ENCODE results near the gene GIT1.

GIT1 gene

GRCh38 chr17:29620271-29620670 is 30.8 kb upstream of the GIT1 start:
- DNase-seq = no peak
- no peak overlapping the region for H3K4me3 Mint-ChIP-seq
- no peaks in the 10 kb centered on the region for H3K27me3 Mint-ChIP-seq
- no peak overlapping the region for H3K27ac Mint-ChIP-seq
- ATAC-seq = no peak
- no peaks in the 10 kb centered on the region for H3K9me3 Mint-ChIP-seq
- H3K36me3 Mint-ChIP-seq (ENCODE audit: low read depth) = no peaks in the 10 kb centered on the region
- peaks cover 62% of the 10 kb centered on the region for H3K4me1 Mint-ChIP-seq

- Mint-ChIP-seq H3K27me3 (no peaks in the 10 kb centered on the region), H3K4me3 (no peak overlapping the region), H3K36me3 (ENCODE audit: low read depth) (no peaks in the 10 kb centered on the region), H3K9me3 (no peaks in the 10 kb centered on the region), H3K27ac (no peak overlapping the region), H3K4me1 (peaks cover 62% of the 10 kb centered on the region)
- no peak for ATAC-seq
- DNase-seq = no peak
Observed at GRCh38 chr17:29619251-29619650, 29.8 kb upstream of the GIT1 start.

GRCh38 chr17:29618272-29619065 is 29.0 kb upstream of the GIT1 start:
- Mint-ChIP-seq H3K9me3 (no peaks in the 10 kb centered on the region), H3K4me3 (peak overlapping the region; percentile 14), H3K27me3 (no peaks in the 10 kb centered on the region), H3K4me1 (peaks cover 61% of the 10 kb centered on the region), H3K27ac (no peak overlapping the region), H3K36me3 (ENCODE audit: low read depth) (no peaks in the 10 kb centered on the region)
- DNase-seq (no peak), ATAC-seq (no peak)

DNA sequence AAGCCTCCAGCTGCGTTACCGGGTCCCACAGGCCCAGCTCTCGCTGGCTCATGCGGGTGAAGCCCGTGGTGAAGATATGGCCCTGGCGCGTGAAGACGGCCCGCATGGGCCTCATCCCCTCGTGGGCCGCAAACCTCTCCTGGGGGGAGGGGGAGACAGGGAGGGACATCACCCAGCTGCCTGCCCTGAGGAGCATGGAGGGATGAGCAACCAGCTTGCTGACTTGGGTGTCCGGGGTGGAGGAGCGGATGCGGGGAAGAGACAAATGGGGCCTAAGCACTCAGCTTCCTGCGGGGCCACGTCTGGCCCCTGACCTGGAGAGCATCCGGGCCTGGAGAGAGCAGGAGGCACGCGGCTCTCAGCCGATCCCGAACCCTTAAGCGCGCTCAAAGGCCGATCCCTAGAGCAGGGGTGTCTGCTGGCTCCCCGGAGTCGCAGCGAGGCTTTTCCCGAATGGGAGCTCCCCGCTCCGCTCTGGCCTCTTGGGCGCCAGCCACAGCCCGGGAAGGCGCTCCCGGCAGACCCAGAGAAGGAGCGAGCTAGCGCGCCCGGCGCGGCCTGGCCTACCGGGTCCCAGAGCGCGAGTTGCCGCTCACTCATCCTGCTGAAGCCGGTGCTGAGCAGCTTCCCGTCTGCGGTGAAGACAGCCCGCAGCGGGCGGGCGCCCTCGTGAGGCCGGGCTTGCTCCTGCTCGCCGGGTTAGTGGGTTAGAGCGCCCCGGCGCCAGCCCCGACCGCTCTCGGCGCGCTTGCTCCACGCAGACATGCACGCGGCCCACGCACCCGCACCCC is 28.2 kb upstream of the GIT1 start:
- Mint-ChIP-seq H3K27ac (peak overlapping the region; percentile 83), H3K4me1 (peaks cover 55% of the 10 kb centered on the region), H3K4me3 (peak overlapping the region; percentile 80), H3K9me3 (no peaks in the 10 kb centered on the region), H3K36me3 (ENCODE audit: low read depth) (no peaks in the 10 kb centered on the region), H3K27me3 (no peaks in the 10 kb centered on the region)
- ATAC-seq = peak; percentile 45
- peak; percentile 89 for DNase-seq

DNA sequence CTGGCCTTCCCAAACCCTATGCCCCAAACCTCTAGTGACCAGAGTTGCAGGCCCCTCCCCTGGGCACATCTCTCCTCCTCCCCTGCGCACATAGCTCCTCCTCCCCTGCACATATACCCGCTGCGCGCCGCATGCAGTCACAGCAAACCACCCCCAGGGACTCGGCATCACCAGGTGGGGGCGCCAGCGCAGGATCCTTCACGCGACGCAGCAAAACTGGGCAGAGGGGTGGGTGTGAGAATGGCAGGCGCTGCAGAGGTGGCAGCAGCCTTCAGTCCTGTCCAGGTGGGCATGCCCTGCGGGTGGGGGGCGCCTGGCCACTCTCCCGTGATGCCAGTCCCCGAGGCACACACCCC is 27.7 kb upstream of the GIT1 start:
- Mint-ChIP-seq H3K4me1 (peaks cover 53% of the 10 kb centered on the region), H3K36me3 (ENCODE audit: low read depth) (no peaks in the 10 kb centered on the region), H3K4me3 (peak overlapping the region; percentile 80), H3K27ac (peak overlapping the region; percentile 83), H3K27me3 (no peaks in the 10 kb centered on the region), H3K9me3 (no peaks in the 10 kb centered on the region)
- DNase-seq (peak; percentile 95), ATAC-seq (peak; percentile 67)

DNA sequence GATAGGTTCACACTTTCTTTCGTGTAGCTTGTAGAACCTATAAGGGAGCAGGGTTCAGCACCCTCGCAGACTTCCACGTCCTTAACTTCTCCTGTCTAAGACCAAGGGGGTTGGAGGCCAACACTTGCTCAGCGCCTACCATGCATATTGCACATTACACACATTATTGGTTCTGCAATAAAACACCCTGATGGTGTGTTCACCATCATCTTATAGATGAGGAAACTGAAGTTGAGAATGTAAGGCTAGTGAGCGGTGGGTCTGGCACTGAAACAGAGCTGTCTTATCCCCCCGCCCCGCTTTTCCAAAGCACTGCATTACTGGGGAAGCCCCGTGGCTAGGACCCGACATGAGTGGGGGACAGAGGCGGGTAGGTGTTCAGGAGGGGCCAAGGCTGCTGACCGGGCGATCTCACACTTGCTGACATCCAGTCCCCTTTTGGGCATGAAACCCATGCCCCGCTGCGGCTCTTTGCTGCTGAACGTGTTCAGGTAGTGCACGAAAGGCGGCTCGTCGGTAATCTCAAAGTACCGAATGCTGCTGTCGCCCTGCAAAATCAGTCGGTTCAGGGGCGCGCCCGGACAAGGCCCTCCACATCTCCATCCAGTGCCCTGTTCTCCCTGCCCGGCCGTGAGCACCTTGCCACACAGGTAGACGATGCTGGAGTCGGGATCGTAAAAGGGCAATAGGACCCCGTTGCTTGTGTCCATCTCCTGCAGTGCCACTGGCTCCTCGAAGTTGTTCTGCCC is 27.0 kb upstream of the GIT1 start:
- Mint-ChIP-seq H3K4me3 (peak overlapping the region; percentile 80), H3K9me3 (no peaks in the 10 kb centered on the region), H3K36me3 (ENCODE audit: low read depth) (no peaks in the 10 kb centered on the region), H3K4me1 (peaks cover 49% of the 10 kb centered on the region), H3K27me3 (no peaks in the 10 kb centered on the region), H3K27ac (peak overlapping the region; percentile 83)
- ATAC-seq (no peak), DNase-seq (no peak)

DNA sequence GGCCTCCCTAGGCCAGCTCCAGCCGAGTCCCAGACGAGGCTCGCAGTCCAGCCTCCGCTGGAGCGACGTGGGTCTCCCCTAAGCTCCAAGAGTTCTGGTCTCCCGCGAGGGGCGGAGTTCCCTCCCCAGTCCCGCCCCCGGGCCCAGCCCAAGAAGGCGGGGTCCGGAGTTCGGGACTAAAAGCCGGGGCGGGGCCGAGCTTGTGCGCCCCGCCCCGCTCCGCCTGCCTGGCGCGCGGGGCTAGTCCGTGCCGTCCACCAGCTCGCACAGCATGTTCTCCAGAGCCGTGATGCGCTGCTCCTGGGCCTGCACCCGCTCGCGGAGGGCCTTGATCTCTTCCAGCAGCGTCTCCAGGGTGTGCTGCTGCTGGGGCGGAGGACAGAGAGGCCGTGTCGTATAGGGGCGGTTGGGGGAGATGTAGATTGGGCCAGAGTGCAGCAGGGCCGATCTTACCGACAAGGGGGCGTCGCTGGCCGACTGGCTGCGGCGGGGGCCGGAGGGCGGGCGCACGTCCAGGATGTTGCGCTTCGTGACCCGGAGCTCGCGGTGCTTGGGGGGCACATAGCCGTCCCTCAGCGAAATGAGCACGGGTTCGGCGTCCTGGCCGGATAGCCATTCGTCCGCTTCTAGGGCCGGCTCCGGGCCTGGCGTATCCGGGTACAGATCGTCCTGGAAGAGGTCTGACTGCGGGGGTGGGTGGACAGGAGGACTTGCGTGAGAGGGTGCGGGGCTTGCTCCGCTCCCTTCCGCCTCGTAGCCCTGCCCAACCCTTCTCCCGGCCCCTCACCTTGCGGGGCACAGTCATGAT is 26.2 kb upstream of the GIT1 start:
- ATAC-seq (peak; percentile 50), DNase-seq (peak; percentile 84)
- Mint-ChIP-seq H3K4me1 (peaks cover 45% of the 10 kb centered on the region), H3K36me3 (ENCODE audit: low read depth) (no peaks in the 10 kb centered on the region), H3K4me3 (peak overlapping the region; percentile 80), H3K27ac (peak overlapping the region; percentile 68), H3K9me3 (no peaks in the 10 kb centered on the region), H3K27me3 (no peaks in the 10 kb centered on the region)

DNA sequence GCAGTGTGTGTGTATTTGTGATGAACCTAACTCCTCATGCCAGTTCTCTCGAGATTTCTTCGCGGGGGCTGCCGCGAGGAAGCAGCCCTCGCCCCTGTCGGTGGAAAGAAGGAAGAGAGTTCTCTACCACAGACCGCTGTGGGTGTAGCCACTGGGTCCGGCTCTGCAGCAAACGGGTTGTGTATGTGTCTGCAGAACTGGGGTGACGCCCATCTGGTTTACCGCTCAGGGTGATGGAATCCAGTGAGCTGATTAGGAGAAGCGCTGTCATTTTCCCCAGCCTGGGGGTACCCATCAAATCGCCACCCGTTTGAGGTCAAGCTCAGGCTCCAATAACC is 25.6 kb upstream of the GIT1 start:
- H3K9me3 Mint-ChIP-seq = no peaks in the 10 kb centered on the region
- H3K4me3 Mint-ChIP-seq = peak overlapping the region; percentile 80
- no peaks in the 10 kb centered on the region for H3K36me3 Mint-ChIP-seq (ENCODE audit: low read depth)
- peak overlapping the region; percentile 68 for H3K27ac Mint-ChIP-seq
- H3K27me3 Mint-ChIP-seq = no peaks in the 10 kb centered on the region
- H3K4me1 Mint-ChIP-seq = peaks cover 43% of the 10 kb centered on the region
- DNase-seq (peak; percentile 67), ATAC-seq (peak; percentile 33)

DNA sequence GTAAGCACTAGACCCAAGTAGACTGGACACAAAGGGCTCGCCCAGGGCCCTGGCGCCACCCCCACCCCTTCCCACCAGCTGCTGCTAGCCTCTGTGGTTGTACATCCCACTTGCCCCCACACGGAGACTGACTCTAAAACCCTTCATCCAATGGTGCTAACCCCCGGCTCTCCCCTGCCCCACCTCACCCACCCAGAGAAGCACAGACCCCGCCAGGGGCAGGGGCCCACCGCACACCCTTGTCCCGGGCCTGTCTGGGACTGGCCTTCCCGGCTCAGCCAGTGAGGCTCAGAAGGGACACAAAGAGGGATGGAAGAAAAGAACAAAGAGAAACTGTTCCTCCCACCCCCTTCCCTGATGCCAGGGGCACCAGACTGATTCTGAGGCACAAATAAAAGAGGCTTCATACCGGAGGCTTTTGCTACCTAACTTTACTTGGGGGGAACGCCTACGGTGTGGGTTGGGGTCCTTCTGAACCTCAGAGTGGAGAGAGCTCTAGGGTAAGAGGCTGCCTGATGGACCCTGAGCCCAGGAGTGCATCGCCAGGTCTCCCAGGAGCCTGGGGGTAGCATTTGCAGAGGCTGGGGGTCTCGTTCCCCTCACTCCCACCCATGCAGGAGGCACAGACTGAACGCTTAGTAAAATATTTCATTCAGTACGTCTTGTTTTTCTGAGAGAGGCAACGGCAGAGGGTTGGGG is 25.1 kb upstream of the GIT1 start:
- ATAC-seq = no peak
- H3K27me3 Mint-ChIP-seq = no peaks in the 10 kb centered on the region

DNA sequence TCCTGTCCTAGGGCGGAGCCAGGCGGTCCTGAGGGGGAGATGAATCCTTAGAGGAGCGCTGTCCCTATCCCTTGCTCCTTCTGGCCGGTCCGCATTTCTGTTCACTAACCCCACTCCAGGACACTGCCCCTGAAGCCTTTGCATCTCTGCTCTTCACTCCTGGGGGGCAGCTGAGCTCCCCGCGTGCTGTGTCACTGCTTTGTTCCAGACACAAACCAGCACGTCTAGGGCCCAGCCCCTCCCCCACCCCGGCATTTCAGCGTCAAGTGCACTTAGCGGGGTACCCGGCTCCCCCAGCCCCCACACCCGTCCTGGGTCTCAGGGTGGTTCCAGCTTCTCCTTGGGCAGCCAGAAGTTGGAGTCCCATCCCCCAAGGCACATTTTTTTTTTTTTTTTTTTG is 24.4 kb upstream of the GIT1 start:
- no peaks in the 10 kb centered on the region for H3K36me3 Mint-ChIP-seq (ENCODE audit: low read depth)
- no peak overlapping the region for H3K27ac Mint-ChIP-seq

More for the DNA sequence above, 25.1 kb upstream of the GIT1 start:
- no peaks in the 10 kb centered on the region for H3K9me3 Mint-ChIP-seq
- peak overlapping the region; percentile 80 for H3K4me3 Mint-ChIP-seq
- H3K36me3 Mint-ChIP-seq (ENCODE audit: low read depth) = no peaks in the 10 kb centered on the region
- peak overlapping the region; percentile 68 for H3K27ac Mint-ChIP-seq
- peaks cover 43% of the 10 kb centered on the region for H3K4me1 Mint-ChIP-seq
- no peak for DNase-seq

GRCh38 chr17:29613352-29613837 is 23.9 kb upstream of the GIT1 start:
- ATAC-seq (peak; percentile 48), DNase-seq (peak; percentile 99)
- Mint-ChIP-seq H3K4me1 (peaks cover 43% of the 10 kb centered on the region), H3K36me3 (ENCODE audit: low read depth) (no peaks in the 10 kb centered on the region), H3K9me3 (no peaks in the 10 kb centered on the region), H3K4me3 (no peak overlapping the region), H3K27ac (no peak overlapping the region), H3K27me3 (no peaks in the 10 kb centered on the region)

More for the DNA sequence above, 24.4 kb upstream of the GIT1 start:
- no peaks in the 10 kb centered on the region for H3K9me3 Mint-ChIP-seq
- no peaks in the 10 kb centered on the region for H3K27me3 Mint-ChIP-seq
- peak overlapping the region; percentile 14 for H3K4me3 Mint-ChIP-seq
- ATAC-seq (no peak), DNase-seq (no peak)
- H3K4me1 Mint-ChIP-seq = peaks cover 43% of the 10 kb centered on the region

- Mint-ChIP-seq H3K27me3 (no peaks in the 10 kb centered on the region), H3K36me3 (ENCODE audit: low read depth) (no peaks in the 10 kb centered on the region), H3K4me1 (peaks cover 40% of the 10 kb centered on the region), H3K27ac (no peak overlapping the region), H3K4me3 (no peak overlapping the region), H3K9me3 (no peaks in the 10 kb centered on the region)
- DNase-seq (no peak), ATAC-seq (no peak)
Observed at GRCh38 chr17:29612404-29613280, 23.2 kb upstream of the GIT1 start.

DNA sequence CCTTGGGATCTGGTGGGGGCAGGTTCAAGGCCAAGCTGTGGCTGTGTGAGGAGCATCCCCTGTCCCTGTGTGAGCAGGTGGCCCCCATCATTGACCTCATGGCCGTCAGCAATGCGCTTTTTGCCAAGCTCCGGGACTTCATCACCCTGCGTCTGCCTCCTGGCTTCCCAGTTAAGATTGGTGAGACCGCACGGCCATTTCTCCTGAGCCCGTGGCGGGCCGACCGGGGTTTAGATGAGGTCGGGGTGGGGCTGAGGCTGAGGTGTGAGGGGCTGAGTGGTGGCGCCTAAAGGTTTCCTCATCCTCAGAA is 22.6 kb upstream of the GIT1 start:
- no peaks in the 10 kb centered on the region for H3K36me3 Mint-ChIP-seq (ENCODE audit: low read depth)
- DNase-seq = no peak
- H3K27me3 Mint-ChIP-seq = no peaks in the 10 kb centered on the region
- ATAC-seq = no peak
- no peaks in the 10 kb centered on the region for H3K9me3 Mint-ChIP-seq
- H3K4me1 Mint-ChIP-seq = peaks cover 40% of the 10 kb centered on the region
- no peak overlapping the region for H3K4me3 Mint-ChIP-seq
- H3K27ac Mint-ChIP-seq = no peak overlapping the region
